Pancreas (tissue), 10 donors: Measurements from ENCODE around the gene PDE4B. TPM values are rescaled to one million over a fixed set of nuclear protein-coding genes. Genes with fewer than 3 reads are reported as not detected.
"Not testable (repeated sequence)": the region's sequence is repeated elsewhere in the genome, so short reads cannot be mapped to it uniquely, and the experiment has no call there.

ENCODE experiments used
- ATAC-seq, 4 donors: fragments of 200-7000 bp; cut with Tn5 transposase; one replicate each; pipeline versions ENCODE4 v1.8.0 to v1.9.1; 2020; ENCODE audit warnings: mild to moderate bottlenecking in 4 of 4, moderate library complexity in 4 of 4
- DNase-seq, 6 donors: peaks; one replicate each; pipeline ENCODE4 v3.0.0-alpha.2; 2020
- FAIRE-seq: peaks from 2 replicates; lab custom pipeline; 2012; peaks lifted over from hg19 to GRCh38; lab: Jason Lieb, UNC
- H3K27ac ChIP-seq, 4 donors: fragments of 200-600 bp; sonication (generic); 1 replicate in 3 of 4; 2 replicates in 1 of 4; pipeline versions ENCODE4 v1.5.0 to v1.8.0; 2020
- H3K27me3 ChIP-seq, 4 donors: fragments of 200-600 bp; one replicate each; pipeline ENCODE4 v1.8.0; 2021
- H3K36me3 ChIP-seq, 3 donors: fragments of 200-600 bp; sonication (generic) in 1 of 3; one replicate each; pipeline versions ENCODE4 v1.5.0 to v1.8.0; 2020 to 2021
- H3K4me1 ChIP-seq, 3 donors: fragments of 200-600 bp; one replicate each; pipeline ENCODE4 v1.8.0; 2021
- H3K4me3 ChIP-seq, 4 donors: fragments of 200-600 bp; sonication (generic) in 2 of 4; one replicate each; pipeline versions ENCODE4 v1.5.0 to v1.8.0; 2020 to 2021
- H3K9me3 ChIP-seq, 4 donors: fragments of 200-600 bp; one replicate each; pipeline ENCODE4 v1.8.0; 2021
- WGBS, 2 donors: extraction: QIAGEN DNeasy Blood & Tissue Kit; methylation state at CpG; one replicate each; pipeline ENCODE4 v1.1.7; 2013; 5-methylcytosine and 5-hydroxymethylcytosine counted together
- intact Hi-C, 3 donors: fragments of 100-400 bp; cut with DNase I; formaldehyde crosslinking; loops; one replicate each; pipeline versions ENCODE4 v1.11.1 to v1.14.2; 2022
- polyA plus RNA-seq, 2 donors: library from polyadenylated mRNA; stranded (reverse); fragments of 200-250 nt; gene quantifications; one replicate each; pipeline ENCODE4 v1.2.3, GENCODE V29; 2013
- total RNA-seq, 6 donors: library from RNA; stranded (reverse); fragmentation: NEBNext Ultra II Directional in 4 of 6; extraction: Animal tissue kit (Norgen Biotek cat#: 25700) in 4 of 6; gene quantifications; one replicate each; pipeline versions ENCODE4 v1.2.1 to v1.2.4, GENCODE V29; 2021 to 2023
- TF ChIP-seq, protein P1 (sequence below), 4 donors: fragments of 200-600 bp; sonication (generic) in 3 of 4; IDR thresholded peaks; one replicate each; pipeline versions ENCODE4 v1.5.0 to v1.8.0; 2021; ENCODE audit warnings: antibody characterized with exemption in 4 of 4
- donor health status: healthy with polysubstance abuse.
- donor health status: DM: no; HTN: no; CAD: no; lungs with moderate emphysema.
- donor health status: DM: no; HTN: no; CAD: no.
- donor health status: control.
- donor health status: control.
- donor health status: Bipolar disorder and iron deficiency.
- donor health status: DM: yes; HTN: yes; CAD: no.
- donor health status: DM: no; HTN: no; CAD: no.
- donor health status: DM: no; HTN: no; CAD: no.
- donor health status: DM: yes; HTN: yes; CAD: no.

The PDE4B gene
- total and polyA plus RNA-seq, 8 donors, result 0.23 to 3.7 (median 0.92) TPM

- Histone ChIP-seq H3K9me3 (no peaks in the 10 kb centered on the region), H3K4me1 (no peaks in the 10 kb centered on the region), H3K27ac (no peak overlapping the region), H3K36me3 (no peaks in the 10 kb centered on the region), H3K27me3 (no peaks in the 10 kb centered on the region), H3K4me3 (no peak overlapping the region)
- DNase-seq, result no peak
- intact Hi-C loops, result no loop called here
- TF ChIP-seq, protein P1, sequence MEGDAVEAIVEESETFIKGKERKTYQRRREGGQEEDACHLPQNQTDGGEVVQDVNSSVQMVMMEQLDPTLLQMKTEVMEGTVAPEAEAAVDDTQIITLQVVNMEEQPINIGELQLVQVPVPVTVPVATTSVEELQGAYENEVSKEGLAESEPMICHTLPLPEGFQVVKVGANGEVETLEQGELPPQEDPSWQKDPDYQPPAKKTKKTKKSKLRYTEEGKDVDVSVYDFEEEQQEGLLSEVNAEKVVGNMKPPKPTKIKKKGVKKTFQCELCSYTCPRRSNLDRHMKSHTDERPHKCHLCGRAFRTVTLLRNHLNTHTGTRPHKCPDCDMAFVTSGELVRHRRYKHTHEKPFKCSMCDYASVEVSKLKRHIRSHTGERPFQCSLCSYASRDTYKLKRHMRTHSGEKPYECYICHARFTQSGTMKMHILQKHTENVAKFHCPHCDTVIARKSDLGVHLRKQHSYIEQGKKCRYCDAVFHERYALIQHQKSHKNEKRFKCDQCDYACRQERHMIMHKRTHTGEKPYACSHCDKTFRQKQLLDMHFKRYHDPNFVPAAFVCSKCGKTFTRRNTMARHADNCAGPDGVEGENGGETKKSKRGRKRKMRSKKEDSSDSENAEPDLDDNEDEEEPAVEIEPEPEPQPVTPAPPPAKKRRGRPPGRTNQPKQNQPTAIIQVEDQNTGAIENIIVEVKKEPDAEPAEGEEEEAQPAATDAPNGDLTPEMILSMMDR (IDR thresholded peaks at IDR 0.05), result no peak
- no peak for ATAC-seq
- WGBS, 2 donors, result 62 to 75% methylated on average over 4 of the region's 4 CpGs
- FAIRE-seq, result no peak
Observed at GRCh38 chr1:66400660-66401059, 608.0 kb downstream of the PDE4B start.

- H3K27me3 ChIP-seq, result no peaks in the 10 kb centered on the region
- intact Hi-C loops, result no loop called here
- ATAC-seq (no peak), DNase-seq (no peak), FAIRE-seq (no peak)
- no peaks in the 10 kb centered on the region for H3K4me1 ChIP-seq
- WGBS, 2 donors, result 46 to 56% methylated on average over 2 of the region's 2 CpGs
- H3K27ac ChIP-seq, result no peak overlapping the region
- TF ChIP-seq, protein P1 (IDR thresholded peaks at IDR 0.05), result no peak
- no peak overlapping the region for H3K4me3 ChIP-seq
- no peaks in the 10 kb centered on the region for H3K9me3 ChIP-seq
- H3K36me3 ChIP-seq, result no peaks in the 10 kb centered on the region
Observed at GRCh38 chr1:66401244-66401643, 608.5 kb downstream of the PDE4B start.

- intact Hi-C loops, result no loop called here
Observed at GRCh38 chr1:66402194-66402593, 609.5 kb downstream of the PDE4B start.

GRCh38 chr1:66403007-66403731 is 610.5 kb downstream of the PDE4B start:
- Histone ChIP-seq H3K27me3 (no peaks in the 10 kb centered on the region), H3K9me3 (no peaks in the 10 kb centered on the region), H3K36me3 (no peaks in the 10 kb centered on the region), H3K27ac (no peak overlapping the region), H3K4me3 (no peak overlapping the region), H3K4me1 (no peaks in the 10 kb centered on the region)
- DNase-seq (no peak), FAIRE-seq (no peak), ATAC-seq (no peak)
- TF ChIP-seq, protein P1 (IDR thresholded peaks at IDR 0.05), result no peak
- intact Hi-C loops, result no loop called here
- WGBS, 2 donors, result 80 to 88% methylated on average over 5 of the region's 5 CpGs

More at GRCh38 chr1:66402194-66402593, 609.5 kb downstream of the PDE4B start:
- H3K9me3 ChIP-seq, result no peaks in the 10 kb centered on the region
- 61 to 66% methylated on average over 1 of the region's 1 CpG for WGBS, 2 donors
- FAIRE-seq, result no peak
- no peaks in the 10 kb centered on the region for H3K4me1 ChIP-seq
- TF ChIP-seq, protein P1 (IDR thresholded peaks at IDR 0.05), result no peak
- H3K4me3 ChIP-seq, result no peak overlapping the region
- no peaks in the 10 kb centered on the region for H3K36me3 ChIP-seq
- no peak overlapping the region for H3K27ac ChIP-seq
- DNase-seq, result peak in 2 of 6 donors; percentile 14 to 29
- H3K27me3 ChIP-seq, result no peaks in the 10 kb centered on the region
- peak in 3 of 4 donors; percentile 39 to 59 (median 46) for ATAC-seq

DNA sequence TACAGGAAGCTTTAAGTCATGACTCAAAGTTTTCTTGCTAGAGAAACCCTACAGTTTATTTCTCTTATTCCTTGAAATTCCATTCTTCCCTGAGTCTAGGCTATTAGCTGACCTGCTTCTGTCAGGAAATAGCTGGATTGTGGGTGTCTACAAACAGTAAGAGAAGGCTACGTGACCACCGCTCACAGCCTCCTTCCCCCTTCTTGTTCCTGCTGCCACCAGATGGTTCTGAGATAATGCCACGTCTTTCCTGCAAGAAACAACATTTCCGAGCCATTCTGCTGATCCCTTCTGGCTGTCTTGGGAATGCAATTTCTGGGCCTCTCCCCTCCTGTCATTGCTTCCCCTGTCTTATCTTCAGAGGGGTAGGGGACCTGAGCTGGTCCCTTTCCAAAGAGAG is 612.4 kb downstream of the PDE4B start:
- TF ChIP-seq, protein P1 (IDR thresholded peaks at IDR 0.05), result no peak
- Histone ChIP-seq H3K9me3 (no peaks in the 10 kb centered on the region), H3K27me3 (no peaks in the 10 kb centered on the region), H3K4me3 (no peak overlapping the region), H3K4me1 (no peaks in the 10 kb centered on the region), H3K36me3 (no peaks in the 10 kb centered on the region), H3K27ac (no peak overlapping the region)
- ATAC-seq (no peak), DNase-seq (no peak), FAIRE-seq (no peak)
- 77 to 90% methylated on average over 4 of the region's 4 CpGs for WGBS, 2 donors
- intact Hi-C loops, result no loop called here

DNA sequence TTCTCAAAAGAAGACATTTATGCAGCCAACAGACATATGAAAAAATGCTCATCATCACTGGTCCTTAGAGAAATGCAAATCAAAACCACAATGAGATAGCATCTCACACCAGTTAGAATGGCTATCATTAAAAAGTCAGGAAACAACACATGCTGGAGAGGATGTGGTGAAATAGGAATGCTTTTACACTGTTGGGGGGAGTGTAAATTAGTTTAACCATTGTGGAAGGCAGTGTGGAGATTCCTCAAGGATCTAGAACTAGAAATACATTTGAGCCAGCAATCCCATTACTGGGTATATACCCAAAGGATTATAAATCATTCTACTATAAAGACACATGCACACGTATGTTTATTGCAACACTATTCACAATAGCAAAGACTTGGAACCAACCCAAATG is 618.8 kb downstream of the PDE4B start:
- FAIRE-seq, result not testable (repeated sequence)
- 62 to 70% methylated on average over 1 of the region's 1 CpG for WGBS, 2 donors

More for the DNA sequence above, 618.8 kb downstream of the PDE4B start:
- ATAC-seq, DNase-seq, H3K4me1 ChIP-seq, H3K27ac ChIP-seq, H3K9me3 ChIP-seq, H3K4me3 ChIP-seq, H3K36me3 ChIP-seq, intact Hi-C loops, H3K27me3 ChIP-seq: not testable (repeated sequence)
